ENCODE data around the gene UBAC1.

UBAC1 gene

GRCh38 chr9:136003411-136004218 lies 42.4 kb upstream of the UBAC1 start:
- Histone ChIP-seq H3K4me3 (ENCODE audit: low read length) (no peak overlapping the region), H3K36me3 (ENCODE audit: control insufficient read depth, low read depth, low read length) (no peaks in the 10 kb centered on the region), H3K9ac (ENCODE audit: low read length) (no peak overlapping the region), H3K27me3 (ENCODE audit: control insufficient read depth, insufficient read depth, low read length) (no peaks in the 10 kb centered on the region), H3K27ac (ENCODE audit: low read length) (no peak overlapping the region), H3K9me3 (ENCODE audit: control insufficient read depth, low read depth, low read length) (no peaks in the 10 kb centered on the region), H3K4me1 (ENCODE audit: control insufficient read depth, low read depth, low read length) (peaks cover 38% of the 10 kb centered on the region)

DNA sequence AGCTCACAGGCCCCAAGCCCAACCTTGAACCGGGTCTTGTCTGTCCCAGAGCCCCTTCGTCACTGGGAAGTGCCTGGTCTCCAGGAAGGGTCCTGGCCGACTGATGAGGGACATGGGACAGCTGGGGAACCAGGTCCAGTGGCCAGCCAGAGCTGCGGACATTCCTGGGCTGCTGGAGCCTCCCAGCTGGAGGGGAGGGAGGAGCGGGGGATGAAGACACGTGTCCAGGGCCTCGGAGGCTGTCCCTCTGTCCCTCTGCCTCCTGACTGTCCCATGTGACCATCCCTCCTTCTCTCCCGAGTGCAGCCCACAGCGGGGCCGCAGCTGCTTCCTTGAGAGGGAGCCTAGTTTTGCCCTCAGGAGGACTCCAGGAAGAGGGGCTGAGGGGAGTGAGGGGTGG lies 41.7 kb upstream of the UBAC1 start:
- H3K36me3 ChIP-seq (ENCODE audit: control insufficient read depth, low read depth, low read length) = no peaks in the 10 kb centered on the region
- no peaks in the 10 kb centered on the region for H3K27me3 ChIP-seq (ENCODE audit: control insufficient read depth, insufficient read depth, low read length)
- H3K9me3 ChIP-seq (ENCODE audit: control insufficient read depth, low read depth, low read length) = no peaks in the 10 kb centered on the region
- H3K4me1 ChIP-seq (ENCODE audit: control insufficient read depth, low read depth, low read length) = peaks cover 33% of the 10 kb centered on the region
- no peak overlapping the region for H3K9ac ChIP-seq (ENCODE audit: low read length)
- no peak overlapping the region for H3K27ac ChIP-seq (ENCODE audit: low read length)
- H3K4me3 ChIP-seq (ENCODE audit: low read length) = no peak overlapping the region

GRCh38 chr9:136002215-136002614 lies 41.0 kb upstream of the UBAC1 start:
- Histone ChIP-seq H3K9me3 (ENCODE audit: control insufficient read depth, low read depth, low read length) (no peaks in the 10 kb centered on the region), H3K9ac (ENCODE audit: low read length) (no peak overlapping the region), H3K36me3 (ENCODE audit: control insufficient read depth, low read depth, low read length) (no peaks in the 10 kb centered on the region), H3K4me3 (ENCODE audit: low read length) (no peak overlapping the region), H3K27me3 (ENCODE audit: control insufficient read depth, insufficient read depth, low read length) (no peaks in the 10 kb centered on the region), H3K27ac (ENCODE audit: low read length) (no peak overlapping the region), H3K4me1 (ENCODE audit: control insufficient read depth, low read depth, low read length) (peaks cover 30% of the 10 kb centered on the region)

DNA sequence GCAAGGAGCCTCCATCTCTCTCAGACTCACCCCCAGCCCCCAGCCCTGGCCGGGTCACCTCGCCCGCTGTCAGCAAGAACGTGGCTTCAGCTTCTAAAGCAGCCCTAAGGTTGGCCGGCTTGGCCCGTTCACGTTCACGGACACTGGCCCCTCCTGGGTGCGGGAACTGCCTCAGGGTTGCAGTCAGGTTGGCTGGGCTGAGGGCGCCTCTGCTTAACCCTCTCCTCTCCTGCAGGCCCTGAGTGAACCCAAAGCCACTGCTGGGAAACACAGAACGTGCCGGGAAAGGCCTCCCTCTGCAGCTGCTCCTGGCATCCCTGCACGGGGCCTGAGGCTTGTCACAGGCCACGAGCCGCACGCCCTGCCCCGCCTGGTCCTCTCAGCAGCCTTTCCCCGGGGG lies 40.1 kb upstream of the UBAC1 start:
- no peak overlapping the region for H3K27ac ChIP-seq (ENCODE audit: low read length)
- H3K4me1 ChIP-seq (ENCODE audit: control insufficient read depth, low read depth, low read length) = peaks cover 21% of the 10 kb centered on the region
- no peak overlapping the region for H3K4me3 ChIP-seq (ENCODE audit: low read length)
- H3K36me3 ChIP-seq (ENCODE audit: control insufficient read depth, low read depth, low read length) = no peaks in the 10 kb centered on the region
- H3K9me3 ChIP-seq (ENCODE audit: control insufficient read depth, low read depth, low read length) = no peaks in the 10 kb centered on the region
- H3K9ac ChIP-seq (ENCODE audit: low read length) = no peak overlapping the region
- no peaks in the 10 kb centered on the region for H3K27me3 ChIP-seq (ENCODE audit: control insufficient read depth, insufficient read depth, low read length)

- Histone ChIP-seq H3K36me3 (ENCODE audit: control insufficient read depth, low read depth, low read length) (no peaks in the 10 kb centered on the region), H3K4me3 (ENCODE audit: low read length) (no peak overlapping the region), H3K27me3 (ENCODE audit: control insufficient read depth, insufficient read depth, low read length) (no peaks in the 10 kb centered on the region), H3K9me3 (ENCODE audit: control insufficient read depth, low read depth, low read length) (no peaks in the 10 kb centered on the region), H3K9ac (ENCODE audit: low read length) (no peak overlapping the region), H3K4me1 (ENCODE audit: control insufficient read depth, low read depth, low read length) (peaks cover 8% of the 10 kb centered on the region), H3K27ac (ENCODE audit: low read length) (no peak overlapping the region)
Observed at GRCh38 chr9:135998410-135999071, 37.4 kb upstream of the UBAC1 start.

GRCh38 chr9:135998016-135998380 lies 36.8 kb upstream of the UBAC1 start:
- H3K4me1 ChIP-seq (ENCODE audit: control insufficient read depth, low read depth, low read length) = peaks cover 12% of the 10 kb centered on the region
- H3K9ac ChIP-seq (ENCODE audit: low read length) = no peak overlapping the region
- no peak overlapping the region for H3K4me3 ChIP-seq (ENCODE audit: low read length)
- H3K27me3 ChIP-seq (ENCODE audit: control insufficient read depth, insufficient read depth, low read length) = no peaks in the 10 kb centered on the region
- H3K36me3 ChIP-seq (ENCODE audit: control insufficient read depth, low read depth, low read length) = no peaks in the 10 kb centered on the region
- H3K27ac ChIP-seq (ENCODE audit: low read length) = no peak overlapping the region
- H3K9me3 ChIP-seq (ENCODE audit: control insufficient read depth, low read depth, low read length) = no peaks in the 10 kb centered on the region

- Histone ChIP-seq H3K27me3 (ENCODE audit: control insufficient read depth, insufficient read depth, low read length) (no peaks in the 10 kb centered on the region), H3K9ac (ENCODE audit: low read length) (no peak overlapping the region), H3K9me3 (ENCODE audit: control insufficient read depth, low read depth, low read length) (no peaks in the 10 kb centered on the region), H3K4me3 (ENCODE audit: low read length) (no peak overlapping the region), H3K36me3 (ENCODE audit: control insufficient read depth, low read depth, low read length) (no peaks in the 10 kb centered on the region), H3K4me1 (ENCODE audit: control insufficient read depth, low read depth, low read length) (peaks cover 15% of the 10 kb centered on the region), H3K27ac (ENCODE audit: low read length) (no peak overlapping the region)
Observed at GRCh38 chr9:135997090-135998015, 36.2 kb upstream of the UBAC1 start.

- no peaks in the 10 kb centered on the region for H3K36me3 ChIP-seq (ENCODE audit: control insufficient read depth, low read depth, low read length)
- H3K27ac ChIP-seq (ENCODE audit: low read length) = no peak overlapping the region
Observed at GRCh38 chr9:135995816-135996215, 34.6 kb upstream of the UBAC1 start.

GRCh38 chr9:135994501-135995192 lies 33.5 kb upstream of the UBAC1 start:
- Histone ChIP-seq H3K9ac (ENCODE audit: low read length) (no peak overlapping the region), H3K9me3 (ENCODE audit: control insufficient read depth, low read depth, low read length) (no peaks in the 10 kb centered on the region), H3K36me3 (ENCODE audit: control insufficient read depth, low read depth, low read length) (no peaks in the 10 kb centered on the region), H3K27me3 (ENCODE audit: control insufficient read depth, insufficient read depth, low read length) (no peaks in the 10 kb centered on the region), H3K4me1 (ENCODE audit: control insufficient read depth, low read depth, low read length) (peaks cover 18% of the 10 kb centered on the region), H3K4me3 (ENCODE audit: low read length) (no peak overlapping the region), H3K27ac (ENCODE audit: low read length) (no peak overlapping the region)

More at GRCh38 chr9:135995816-135996215, 34.6 kb upstream of the UBAC1 start:
- Histone ChIP-seq H3K9me3 (ENCODE audit: control insufficient read depth, low read depth, low read length) (no peaks in the 10 kb centered on the region), H3K9ac (ENCODE audit: low read length) (no peak overlapping the region), H3K27me3 (ENCODE audit: control insufficient read depth, insufficient read depth, low read length) (no peaks in the 10 kb centered on the region), H3K4me1 (ENCODE audit: control insufficient read depth, low read depth, low read length) (peaks cover 18% of the 10 kb centered on the region), H3K4me3 (ENCODE audit: low read length) (no peak overlapping the region)

DNA sequence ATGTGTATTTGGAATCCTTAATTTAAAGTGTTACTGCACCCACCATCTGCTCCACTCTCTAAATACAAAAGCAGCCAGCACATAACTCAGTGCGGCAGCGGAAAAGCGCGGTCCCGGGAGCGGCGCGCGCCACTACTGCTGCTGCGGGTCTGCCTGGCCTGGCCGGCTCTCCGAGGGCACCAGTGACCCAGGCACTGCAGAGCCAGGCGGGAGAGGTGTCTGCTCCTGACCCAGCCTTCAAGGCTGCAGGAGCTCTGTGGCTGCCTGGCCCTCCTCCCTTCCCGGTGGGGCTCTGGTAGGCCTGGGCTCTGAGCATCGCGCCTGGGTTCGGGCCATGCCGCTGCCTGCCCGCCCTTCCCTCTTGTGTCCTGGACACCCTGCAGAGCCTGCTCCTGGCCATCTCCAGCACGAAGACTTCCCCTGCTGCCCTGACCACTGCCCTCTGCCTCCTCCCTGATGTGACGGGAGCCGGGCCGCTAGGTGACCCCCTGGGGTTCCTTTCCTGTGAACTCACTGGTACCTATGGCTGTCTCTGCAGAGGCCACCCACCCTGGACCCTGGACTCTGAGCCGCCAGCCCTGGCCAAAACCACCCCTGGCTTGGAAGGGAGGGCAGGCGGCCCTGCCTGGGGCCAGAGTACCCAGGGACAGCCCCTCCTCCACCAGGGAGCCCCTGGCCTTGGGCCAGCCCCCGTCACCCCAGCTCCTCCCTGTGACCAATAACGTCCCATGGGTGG lies 32.8 kb upstream of the UBAC1 start:
- H3K9ac ChIP-seq (ENCODE audit: low read length) = no peak overlapping the region
- peaks cover 18% of the 10 kb centered on the region for H3K4me1 ChIP-seq (ENCODE audit: control insufficient read depth, low read depth, low read length)
- H3K27ac ChIP-seq (ENCODE audit: low read length) = no peak overlapping the region

More for the DNA sequence above, 32.8 kb upstream of the UBAC1 start:
- Histone ChIP-seq H3K9me3 (ENCODE audit: control insufficient read depth, low read depth, low read length) (no peaks in the 10 kb centered on the region), H3K36me3 (ENCODE audit: control insufficient read depth, low read depth, low read length) (no peaks in the 10 kb centered on the region), H3K27me3 (ENCODE audit: control insufficient read depth, insufficient read depth, low read length) (no peaks in the 10 kb centered on the region), H3K4me3 (ENCODE audit: low read length) (no peak overlapping the region)
